ENCODE results near the gene IL11RA.

- TF ChIP-seq CTCF (IDR thresholded peaks at IDR 0.05) (no peak), POLR2A (IDR thresholded peaks at IDR 0.05) (no peak)
These were observed 44.7 kb upstream of the IL11RA start for GRCh38 chr9:34607331-34607730.

Measured in uterus (tissue), 2 donors.